ENCODE data around the gene SF3B3. TPM values are rescaled to one million over a fixed set of nuclear protein-coding genes. Genes with fewer than 3 reads are reported as not detected.

SF3B3 gene
- total RNA-seq, 4 donors from 2014 or later: 51.1 to 90.6 (median 66.2) TPM

DNA sequence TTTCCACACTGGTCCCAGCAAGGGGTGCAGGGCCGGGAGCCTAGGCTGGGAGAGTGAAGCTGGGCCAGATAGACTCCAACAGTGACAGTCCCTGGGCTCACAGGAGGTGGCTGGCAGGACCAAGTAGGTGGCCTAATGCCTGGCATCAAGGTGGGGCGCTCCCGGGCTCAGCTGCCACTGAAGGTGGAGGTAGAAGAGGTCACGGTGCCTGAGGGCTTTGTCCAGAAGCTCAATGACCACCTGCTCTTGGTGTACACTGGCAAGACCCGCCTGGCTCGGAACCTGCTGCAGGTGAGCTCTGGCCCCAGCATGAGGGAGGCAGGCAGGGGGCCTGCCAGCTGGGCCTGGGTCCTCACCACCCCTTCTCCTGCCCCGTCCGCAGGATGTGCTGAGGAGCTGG lies 45.4 kb upstream of the SF3B3 start:
- WGBS: 100% methylated on average over 2 of the region's 8 CpGs
- Histone ChIP-seq H3K27me3 (no peaks in the 10 kb centered on the region), H3K36me3 (peaks cover 24 to 88% (median 71%) of the 10 kb centered on the region in 4 donors), H3K4me3 (no peak overlapping the region), H3K27ac (replicated peaks in 1 of 4) (peak overlapping the region in 2 of 4 donors; percentile 6 to 30), H3K4me1 (peaks cover 20 to 31% (median 23%) of the 10 kb centered on the region in 4 donors), H3K9me3 (no peaks in the 10 kb centered on the region)
- intact Hi-C loops (cut with DNase I): no loop called here
- TF ChIP-seq EP300 (IDR thresholded peaks at IDR 0.05): no peak
- no peak for TF ChIP-seq POLR2A (IDR thresholded peaks at IDR 0.05; ENCODE audit: low read depth)
- TF ChIP-seq POLR2AphosphoS5 (IDR thresholded peaks at IDR 0.05): no peak
- no peak for TF ChIP-seq CTCF (IDR thresholded peaks at IDR 0.05)
- no peak for DNase-seq (ENCODE audit: extremely low spot score)

DNA sequence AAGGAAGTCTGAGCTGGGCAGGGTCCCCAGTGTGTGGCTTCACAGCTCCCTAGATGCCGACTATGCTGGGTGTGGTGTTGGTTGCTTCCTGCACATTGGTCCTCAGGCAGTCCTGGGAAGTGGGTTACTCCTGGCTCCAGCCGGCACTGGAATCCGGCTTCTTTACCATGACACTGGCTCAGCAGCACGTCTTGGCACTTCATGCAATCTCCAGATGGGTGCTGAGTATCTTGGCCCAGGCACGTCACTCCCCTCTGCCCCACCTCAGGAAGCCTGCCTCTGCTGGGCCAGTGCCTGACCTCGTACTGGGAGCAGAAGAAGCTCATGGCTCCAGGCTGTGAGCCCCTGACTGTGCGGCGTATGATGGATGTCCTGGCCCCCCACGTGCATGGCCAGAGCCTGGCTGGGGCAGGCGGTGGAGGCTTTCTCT lies 44.7 kb upstream of the SF3B3 start:
- peak overlapping the region in 2 of 4 donors; percentile 6 to 8 for H3K27ac ChIP-seq (replicated peaks in 1 of 4)
- intact Hi-C loops (cut with DNase I): no loop called here

DNA sequence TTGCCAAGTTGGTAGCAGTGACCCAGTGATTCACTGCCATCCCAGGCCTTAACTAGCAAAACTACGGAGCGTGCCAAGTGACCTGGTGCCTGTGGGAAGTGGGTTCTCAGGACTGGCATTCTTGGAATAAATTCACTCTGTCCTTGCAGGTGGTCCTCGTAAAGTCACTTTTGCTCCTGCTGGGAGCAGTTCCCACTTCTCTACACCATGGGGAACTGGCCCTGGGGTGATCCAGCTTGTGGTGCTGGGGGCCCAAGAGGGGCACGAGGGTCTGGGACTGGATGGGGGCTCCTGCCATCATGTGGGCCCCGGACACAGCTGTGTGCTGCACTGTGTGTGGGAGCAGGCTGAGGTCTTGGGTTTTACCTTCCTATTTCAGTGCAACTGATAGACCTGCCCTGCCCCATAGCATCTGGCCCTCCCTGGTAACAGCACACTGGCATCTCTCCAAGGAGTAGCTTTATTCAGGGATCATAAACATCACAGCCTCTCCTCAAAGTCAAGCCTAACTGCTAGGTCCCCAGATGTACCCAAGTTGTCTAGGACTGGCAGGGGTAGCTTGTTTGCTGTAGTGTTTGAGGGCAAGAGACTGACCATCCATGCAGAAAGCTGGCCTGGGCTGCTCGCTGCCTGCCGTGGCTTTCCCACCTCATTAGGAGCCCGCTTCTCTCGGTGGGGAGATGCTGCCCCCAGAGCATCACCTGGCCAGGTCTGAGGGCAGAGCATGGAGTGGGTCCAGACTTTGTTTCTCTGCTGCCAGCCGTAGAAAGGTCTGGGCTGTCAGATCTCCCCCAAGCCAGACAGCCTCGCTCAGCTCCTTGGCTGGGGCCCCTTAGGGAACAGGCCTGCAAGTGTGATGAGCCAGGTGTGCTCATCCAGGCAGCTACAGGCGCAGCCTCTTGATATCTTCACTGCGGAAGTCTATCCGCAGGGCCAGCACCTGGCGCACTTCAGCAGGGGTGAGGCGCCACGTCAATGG lies 43.2 kb upstream of the SF3B3 start:
- DNase-seq (ENCODE audit: extremely low spot score): no peak
- peaks cover 17 to 88% (median 66%) of the 10 kb centered on the region in 4 donors for H3K36me3 ChIP-seq
- H3K27ac ChIP-seq (replicated peaks in 1 of 4): no peak overlapping the region
- 88% methylated on average over 8 of the region's 17 CpGs for WGBS
- H3K4me1 ChIP-seq: peaks cover 20 to 31% (median 23%) of the 10 kb centered on the region in 4 donors
- intact Hi-C loops (cut with DNase I): no loop called here
- TF ChIP-seq EP300 (IDR thresholded peaks at IDR 0.05) (no peak), CTCF (IDR thresholded peaks at IDR 0.05) (no peak), POLR2AphosphoS5 (IDR thresholded peaks at IDR 0.05) (no peak), POLR2A (IDR thresholded peaks at IDR 0.05; ENCODE audit: low read depth) (no peak)
- no peak overlapping the region for H3K4me3 ChIP-seq
- H3K27me3 ChIP-seq: no peaks in the 10 kb centered on the region
- H3K9me3 ChIP-seq: no peaks in the 10 kb centered on the region

More for the DNA sequence above, 44.7 kb upstream of the SF3B3 start:
- Histone ChIP-seq H3K9me3 (no peaks in the 10 kb centered on the region), H3K4me3 (no peak overlapping the region), H3K27me3 (no peaks in the 10 kb centered on the region), H3K4me1 (peaks cover 20 to 31% (median 23%) of the 10 kb centered on the region in 4 donors), H3K36me3 (peaks cover 21 to 88% (median 72%) of the 10 kb centered on the region in 4 donors)
- 44% methylated on average over 3 of the region's 10 CpGs for WGBS
- DNase-seq (ENCODE audit: extremely low spot score): no peak
- no peak for TF ChIP-seq EP300 (IDR thresholded peaks at IDR 0.05)
- TF ChIP-seq CTCF (IDR thresholded peaks at IDR 0.05): no peak
- TF ChIP-seq POLR2A (IDR thresholded peaks at IDR 0.05; ENCODE audit: low read depth): no peak
- no peak for TF ChIP-seq POLR2AphosphoS5 (IDR thresholded peaks at IDR 0.05)

DNA sequence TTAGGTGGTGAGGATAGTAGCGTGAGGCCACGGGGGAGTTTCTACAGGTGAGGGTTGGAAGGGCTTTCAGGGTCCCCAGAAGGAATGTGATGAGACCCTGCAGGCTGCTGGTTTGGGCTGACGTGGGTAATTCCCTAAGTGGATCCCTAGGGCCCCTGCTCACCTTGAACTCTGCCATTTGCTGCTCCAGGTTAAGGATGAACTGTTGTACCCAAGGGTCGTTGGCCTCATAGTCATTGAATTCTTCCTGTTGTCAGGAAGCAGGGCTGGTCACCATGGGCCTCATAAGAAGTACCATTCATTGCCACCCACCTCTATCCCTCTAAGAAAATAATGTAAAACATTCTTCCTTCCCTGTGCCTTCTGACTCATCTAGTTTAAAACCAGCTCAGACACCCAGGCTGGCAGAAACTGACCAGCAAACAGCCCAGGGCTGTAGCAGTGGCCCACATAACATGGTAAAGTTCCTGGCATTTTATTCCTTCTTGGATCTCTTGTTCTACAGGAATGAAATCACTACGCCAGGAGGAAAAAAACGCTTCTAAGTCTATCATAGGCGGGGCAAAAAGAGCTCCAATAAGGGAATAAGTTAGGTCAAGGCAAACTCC lies 41.6 kb upstream of the SF3B3 start:
- Histone ChIP-seq H3K4me3 (no peak overlapping the region), H3K27ac (replicated peaks in 1 of 4) (no peak overlapping the region), H3K27me3 (no peaks in the 10 kb centered on the region), H3K4me1 (peaks cover 12 to 21% (median 14%) of the 10 kb centered on the region in 4 donors), H3K9me3 (no peaks in the 10 kb centered on the region), H3K36me3 (peaks cover 17 to 95% (median 77%) of the 10 kb centered on the region in 4 donors)
- 82% methylated on average over 7 of the region's 7 CpGs for WGBS
- intact Hi-C loops (cut with DNase I): no loop called here
- TF ChIP-seq POLR2A (IDR thresholded peaks at IDR 0.05; ENCODE audit: low read depth) (no peak), CTCF (IDR thresholded peaks at IDR 0.05) (no peak), EP300 (IDR thresholded peaks at IDR 0.05) (no peak), POLR2AphosphoS5 (IDR thresholded peaks at IDR 0.05) (no peak)
- no peak for DNase-seq (ENCODE audit: extremely low spot score)
